ENCODE results near the gene CACNG4.
"Not testable (repeated sequence)": the region's sequence is repeated elsewhere in the genome, so short reads cannot be mapped to it uniquely, and the experiment has no call there.

GRCh38 chr17:66972442-66972830 is 7.9 kb downstream of the CACNG4 start:
- TF ChIP-seq, protein P1, sequence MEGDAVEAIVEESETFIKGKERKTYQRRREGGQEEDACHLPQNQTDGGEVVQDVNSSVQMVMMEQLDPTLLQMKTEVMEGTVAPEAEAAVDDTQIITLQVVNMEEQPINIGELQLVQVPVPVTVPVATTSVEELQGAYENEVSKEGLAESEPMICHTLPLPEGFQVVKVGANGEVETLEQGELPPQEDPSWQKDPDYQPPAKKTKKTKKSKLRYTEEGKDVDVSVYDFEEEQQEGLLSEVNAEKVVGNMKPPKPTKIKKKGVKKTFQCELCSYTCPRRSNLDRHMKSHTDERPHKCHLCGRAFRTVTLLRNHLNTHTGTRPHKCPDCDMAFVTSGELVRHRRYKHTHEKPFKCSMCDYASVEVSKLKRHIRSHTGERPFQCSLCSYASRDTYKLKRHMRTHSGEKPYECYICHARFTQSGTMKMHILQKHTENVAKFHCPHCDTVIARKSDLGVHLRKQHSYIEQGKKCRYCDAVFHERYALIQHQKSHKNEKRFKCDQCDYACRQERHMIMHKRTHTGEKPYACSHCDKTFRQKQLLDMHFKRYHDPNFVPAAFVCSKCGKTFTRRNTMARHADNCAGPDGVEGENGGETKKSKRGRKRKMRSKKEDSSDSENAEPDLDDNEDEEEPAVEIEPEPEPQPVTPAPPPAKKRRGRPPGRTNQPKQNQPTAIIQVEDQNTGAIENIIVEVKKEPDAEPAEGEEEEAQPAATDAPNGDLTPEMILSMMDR (IDR thresholded peaks at IDR 0.05), result not testable (repeated sequence)
- TF ChIP-seq POLR2A (IDR thresholded peaks at IDR 0.05), result not testable (repeated sequence)

Measured in uterus (tissue), 2 donors.